ENCODE measurements around the gene HIP1.
"Not testable (repeated sequence)": the region's sequence is repeated elsewhere in the genome, so short reads cannot be mapped to it uniquely, and the experiment has no call there.

HIP1 gene

GRCh38 chr7:75762350-75762917 lies 23.7 kb upstream of the HIP1 start:
- no peak overlapping the region for H3K27ac ChIP-seq

DNA sequence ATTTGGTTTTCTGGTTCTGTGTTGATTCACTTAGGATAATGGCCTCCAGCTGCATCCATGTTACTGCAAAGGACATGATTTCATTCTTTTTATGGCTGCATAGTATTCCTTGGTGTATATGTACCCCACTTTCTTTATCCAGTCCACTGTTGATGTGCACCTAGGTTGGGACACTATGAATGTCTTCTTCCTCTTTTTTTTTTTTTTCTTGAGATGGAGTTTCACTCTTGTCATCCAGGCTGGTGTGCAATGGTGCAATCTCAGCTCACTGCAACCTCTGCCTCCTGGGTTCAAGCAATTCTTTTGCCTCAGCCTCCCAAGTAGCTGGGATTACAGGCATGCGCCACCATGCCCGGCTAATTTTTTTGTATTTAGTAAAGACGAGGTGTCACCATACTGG lies 23.1 kb upstream of the HIP1 start:
- not testable (repeated sequence) for H3K27ac ChIP-seq

More at GRCh38 chr7:75762350-75762917, 23.7 kb upstream of the HIP1 start:
- TF ChIP-seq CTCF (IDR thresholded peaks at IDR 0.05) (peak; percentile 90), ZFX (IDR thresholded peaks at IDR 0.05; ENCODE audit: borderline replicate concordance) (no peak)

DNA sequence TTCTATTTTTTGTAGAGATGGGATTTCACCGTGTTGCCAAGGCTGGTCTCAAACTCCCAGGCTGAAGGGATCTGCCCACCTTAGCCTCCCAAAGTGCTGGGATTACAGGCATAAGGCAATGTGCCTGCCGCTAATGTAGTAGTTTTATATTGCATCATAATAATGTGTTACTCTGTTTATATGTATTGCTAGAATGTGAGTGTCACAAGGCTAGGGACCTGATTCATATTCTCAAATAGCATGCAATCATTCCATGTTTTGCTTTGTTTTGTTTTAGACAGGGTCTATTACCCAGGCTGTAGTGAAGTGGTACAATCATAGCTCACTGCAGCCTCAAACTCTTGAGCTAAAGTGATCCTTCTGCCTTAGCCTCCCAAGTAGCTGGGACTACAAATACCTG lies 19.8 kb upstream of the HIP1 start:
- TF ChIP-seq CTCF (IDR thresholded peaks at IDR 0.05) (no peak), ZFX (IDR thresholded peaks at IDR 0.05; ENCODE audit: borderline replicate concordance) (no peak)
- H3K27ac ChIP-seq = no peak overlapping the region

DNA sequence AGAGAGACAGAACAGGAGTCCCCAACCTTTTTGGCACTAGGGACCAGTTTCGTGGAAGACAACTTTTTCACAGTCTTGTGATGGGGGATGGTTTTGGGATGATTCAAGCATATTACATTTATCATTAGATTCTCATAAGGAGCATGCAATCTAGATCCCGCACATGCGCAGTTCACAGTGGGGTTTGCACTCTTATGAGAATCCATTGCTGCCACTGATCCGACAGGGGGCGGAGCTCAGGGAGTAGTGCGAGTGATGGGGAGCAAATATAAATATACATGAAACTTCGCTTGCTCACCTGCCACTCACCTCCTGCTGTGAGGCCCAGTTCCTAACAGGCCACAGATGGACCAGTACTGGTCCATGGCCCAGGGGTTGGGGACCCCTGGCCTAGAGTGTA lies 19.1 kb upstream of the HIP1 start:
- TF ChIP-seq ZFX (IDR thresholded peaks at IDR 0.05; ENCODE audit: borderline replicate concordance) = no peak
- TF ChIP-seq CTCF (IDR thresholded peaks at IDR 0.05) = no peak
- H3K27ac ChIP-seq = no peak overlapping the region

- H3K27ac ChIP-seq = no peak overlapping the region
- TF ChIP-seq CTCF (IDR thresholded peaks at IDR 0.05) (peak; percentile 74), ZFX (IDR thresholded peaks at IDR 0.05; ENCODE audit: borderline replicate concordance) (no peak)
These were observed 18.4 kb upstream of the HIP1 start for GRCh38 chr7:75756991-75757676.

- H3K27ac ChIP-seq = no peak overlapping the region
- TF ChIP-seq ZFX (IDR thresholded peaks at IDR 0.05; ENCODE audit: borderline replicate concordance) (no peak), CTCF (IDR thresholded peaks at IDR 0.05) (no peak)
These were observed 17.7 kb upstream of the HIP1 start for GRCh38 chr7:75756206-75756990.

DNA sequence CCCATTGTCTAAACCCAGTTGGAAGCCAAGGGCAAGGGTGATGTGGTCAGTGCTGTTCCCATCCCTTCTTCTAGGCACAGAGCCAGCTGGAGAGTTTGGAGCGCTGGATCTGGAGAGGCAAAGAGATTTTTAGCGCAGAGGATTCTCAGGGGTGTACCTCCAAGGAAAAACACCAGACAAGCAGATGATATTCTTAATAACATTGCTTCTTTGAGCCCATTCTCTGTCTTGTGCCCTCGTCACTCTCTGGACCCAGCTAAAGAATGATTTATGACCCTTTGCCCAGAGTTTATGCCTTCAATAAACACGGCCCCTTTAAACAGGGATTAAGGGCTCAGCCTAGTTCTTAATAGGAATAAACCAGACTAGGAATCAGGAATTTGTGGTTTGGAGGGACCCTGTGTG lies 4.7 kb upstream of the HIP1 start:
- TF ChIP-seq CTCF (IDR thresholded peaks at IDR 0.05) (no peak), ZFX (IDR thresholded peaks at IDR 0.05; ENCODE audit: borderline replicate concordance) (no peak)
- no peak overlapping the region for H3K27ac ChIP-seq
